Vagina (tissue), 2 donors: Measurements from ENCODE around the gene SLC9A9. TPM values are rescaled to one million over a fixed set of nuclear protein-coding genes. Genes with fewer than 3 reads are reported as not detected.

Experiments
- DNase-seq, 2 donors: peaks; one replicate each; pipeline ENCODE4 v3.0.0-alpha.2; 2017; ENCODE audit errors: extremely low spot score in 2 of 2
- H3K27ac ChIP-seq: fragments of 200-600 bp; sonication (generic); one replicate; pipeline ENCODE4 v1.5.1; 2019
- H3K27me3 ChIP-seq: fragments of 200-600 bp; sonication (generic); one replicate; pipeline ENCODE4 v1.5.1; 2019
- H3K36me3 ChIP-seq, 2 donors: fragments of 200-600 bp; sonication (generic); one replicate each; pipeline ENCODE4 v1.5.1; 2017 to 2019
- H3K4me1 ChIP-seq: fragments of 200-600 bp; sonication (generic); one replicate; pipeline ENCODE4 v1.5.1; 2019
- H3K4me3 ChIP-seq, 2 donors: fragments of 200-600 bp; sonication (generic); 1 replicate in 1 of 2; 2 replicates in 1 of 2; pipeline ENCODE4 v1.5.1; 2016 to 2019
- H3K9me3 ChIP-seq: fragments of 200-600 bp; sonication (generic); one replicate; pipeline ENCODE4 v1.5.1; 2019
- CTCF ChIP-seq, 3 experiments: fragments of 450-650 bp in 2 of 3; fragments of 200-600 bp in 1 of 3; sonication (generic) in 1 of 3; IDR thresholded peaks; one replicate each; pipeline ENCODE4 v1.5.1; 2017 to 2019; ENCODE audit warnings: antibody characterized with exemption in 3 of 3, mild to moderate bottlenecking in 2 of 3, moderate library complexity in 2 of 3
- POLR2A ChIP-seq, 2 donors: fragments of 450-650 bp; IDR thresholded peaks; one replicate each; pipeline ENCODE4 v1.6.1; 2017; ENCODE audit warnings: antibody characterized with exemption in 2 of 2, mild to moderate bottlenecking in 2 of 2, moderate library complexity in 2 of 2
- POLR2AphosphoS5 ChIP-seq, 2 donors: sonication (generic); formaldehyde crosslinking; IDR thresholded peaks; one replicate each; pipeline ENCODE4 v1.9.0; 2017; ENCODE audit warnings: antibody characterized with exemption in 2 of 2, mild to moderate bottlenecking in 2 of 2, low read depth in 1 of 2; ENCODE audit not compliant: insufficient read depth in 1 of 2
- intact Hi-C: fragments of 100-400 bp; cut with DNase I; formaldehyde crosslinking; loops from one replicate; pipeline ENCODE4 v1.15.1; 2023
- total RNA-seq: library from RNA; depleted of rRNA; stranded (reverse); fragments of >200 nt; gene quantifications from one replicate; pipeline ENCODE4 v1.2.3, GENCODE V29; 2016

The SLC9A9 gene
- total RNA-seq, 1 donor from 2014 or later: 30.7 TPM

DNA sequence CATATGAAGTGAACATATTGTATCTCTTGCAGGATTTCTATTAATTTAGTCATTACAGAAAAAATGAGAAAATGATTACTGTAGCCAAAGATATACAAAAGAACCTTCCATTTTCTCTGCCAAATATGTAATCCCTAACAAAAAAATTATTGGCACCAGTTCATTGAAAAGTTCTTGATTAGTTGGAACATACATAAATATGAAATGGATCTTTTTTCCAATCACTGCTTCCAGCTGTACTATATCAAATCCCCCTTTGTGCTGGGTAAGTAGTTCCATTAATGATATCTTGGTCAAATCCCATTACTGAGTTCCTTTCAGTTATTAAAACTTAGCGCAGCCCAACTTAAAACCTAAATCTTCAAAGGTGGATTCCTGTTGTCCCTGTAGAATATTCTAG lies 263.8 kb downstream of the SLC9A9 start:
- Histone ChIP-seq H3K27ac (no peak overlapping the region), H3K4me3 (no peak overlapping the region), H3K36me3 (no peaks in the 10 kb centered on the region), H3K4me1 (peaks cover 14% of the 10 kb centered on the region), H3K9me3 (no peaks in the 10 kb centered on the region), H3K27me3 (no peaks in the 10 kb centered on the region)
- intact Hi-C loops: no loop called here
- no peak for DNase-seq
- no peak for TF ChIP-seq POLR2AphosphoS5 (IDR thresholded peaks at IDR 0.05; ENCODE audit: insufficient read depth in 1 of 2, low read depth in 1 of 2)
- TF ChIP-seq CTCF (IDR thresholded peaks at IDR 0.05): no peak
- no peak for TF ChIP-seq POLR2A (IDR thresholded peaks at IDR 0.05)

GRCh38 chr3:143581972-143582722 lies 266.1 kb downstream of the SLC9A9 start:
- H3K9me3 ChIP-seq: no peaks in the 10 kb centered on the region
- DNase-seq: no peak
- H3K4me3 ChIP-seq: no peak overlapping the region
- H3K27ac ChIP-seq: no peak overlapping the region
- intact Hi-C loops: no loop called here
- peaks cover 14% of the 10 kb centered on the region for H3K4me1 ChIP-seq
- no peaks in the 10 kb centered on the region for H3K27me3 ChIP-seq
- no peaks in the 10 kb centered on the region for H3K36me3 ChIP-seq
- TF ChIP-seq CTCF (IDR thresholded peaks at IDR 0.05): no peak

GRCh38 chr3:143578810-143579435 lies 269.3 kb downstream of the SLC9A9 start:
- Histone ChIP-seq H3K9me3 (no peaks in the 10 kb centered on the region), H3K27me3 (no peaks in the 10 kb centered on the region), H3K4me3 (no peak overlapping the region), H3K27ac (no peak overlapping the region), H3K4me1 (no peaks in the 10 kb centered on the region), H3K36me3 (no peaks in the 10 kb centered on the region)
- DNase-seq: no peak
- TF ChIP-seq POLR2A (IDR thresholded peaks at IDR 0.05) (no peak), POLR2AphosphoS5 (IDR thresholded peaks at IDR 0.05; ENCODE audit: insufficient read depth in 1 of 2, low read depth in 1 of 2) (no peak), CTCF (IDR thresholded peaks at IDR 0.05) (no peak)
- intact Hi-C loops: no loop called here

- no peaks in the 10 kb centered on the region for H3K36me3 ChIP-seq
- H3K9me3 ChIP-seq: no peaks in the 10 kb centered on the region
- TF ChIP-seq CTCF (IDR thresholded peaks at IDR 0.05) (no peak), POLR2AphosphoS5 (IDR thresholded peaks at IDR 0.05; ENCODE audit: insufficient read depth in 1 of 2, low read depth in 1 of 2) (no peak), POLR2A (IDR thresholded peaks at IDR 0.05) (no peak)
- intact Hi-C loops: no loop called here
- H3K27me3 ChIP-seq: no peaks in the 10 kb centered on the region
- H3K27ac ChIP-seq: no peak overlapping the region
- no peak for DNase-seq
- no peaks in the 10 kb centered on the region for H3K4me1 ChIP-seq
- H3K4me3 ChIP-seq: no peak overlapping the region
Observed at GRCh38 chr3:143576568-143577270, 271.5 kb downstream of the SLC9A9 start.

DNA sequence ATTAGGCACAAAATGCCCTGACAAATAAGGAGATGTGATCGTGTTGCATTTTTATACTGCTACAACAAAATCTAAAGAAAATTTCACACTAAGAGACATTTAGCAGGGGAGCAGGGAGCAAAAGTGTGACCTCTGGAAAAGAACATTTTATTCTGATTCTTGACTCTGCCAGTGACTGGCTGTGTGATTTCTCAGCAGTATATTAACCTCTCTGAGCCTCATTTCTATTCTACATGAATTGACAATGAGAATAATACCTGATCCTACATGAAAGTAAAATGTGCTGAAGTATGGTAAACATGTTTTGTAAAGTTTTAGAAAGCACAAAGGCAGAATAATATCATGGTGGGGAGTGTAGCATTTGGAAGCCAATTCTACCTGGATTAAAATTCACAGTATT lies 273.3 kb downstream of the SLC9A9 start:
- no peak overlapping the region for H3K4me3 ChIP-seq
- H3K27ac ChIP-seq: no peak overlapping the region
- H3K9me3 ChIP-seq: no peaks in the 10 kb centered on the region
- intact Hi-C loops: no loop called here
- no peak for DNase-seq
- no peaks in the 10 kb centered on the region for H3K27me3 ChIP-seq
- TF ChIP-seq CTCF (IDR thresholded peaks at IDR 0.05) (no peak), POLR2A (IDR thresholded peaks at IDR 0.05) (no peak), POLR2AphosphoS5 (IDR thresholded peaks at IDR 0.05; ENCODE audit: insufficient read depth in 1 of 2, low read depth in 1 of 2) (no peak)
- H3K36me3 ChIP-seq: no peaks in the 10 kb centered on the region
- no peaks in the 10 kb centered on the region for H3K4me1 ChIP-seq
